IPS-18a (cell line): ENCODE data around the gene CD55.

Experiments used
- H3K27ac ChIP-seq: one replicate; pipeline ENCODE4 v1.5.1; 2013; ENCODE audit warnings: low read length
- H3K27me3 ChIP-seq: one replicate; pipeline ENCODE4 v1.6.1; 2013; ENCODE audit warnings: mild to moderate bottlenecking, low read length; ENCODE audit not compliant: control insufficient read depth, insufficient read depth
- H3K36me3 ChIP-seq: one replicate; pipeline ENCODE4 v1.6.1; 2013; ENCODE audit warnings: low read depth, low read length; ENCODE audit not compliant: control insufficient read depth
- H3K4me1 ChIP-seq: one replicate; pipeline ENCODE4 v1.6.1; 2013; ENCODE audit warnings: low read depth, low read length; ENCODE audit not compliant: control insufficient read depth
- H3K4me3 ChIP-seq: one replicate; pipeline ENCODE4 v1.5.1; 2013; ENCODE audit warnings: low read length
- H3K9ac ChIP-seq: one replicate; pipeline ENCODE4 v1.6.1; 2013; ENCODE audit warnings: mild to moderate bottlenecking, low read length, moderate library complexity
- H3K9me3 ChIP-seq: one replicate; pipeline ENCODE4 v1.6.1; 2013; ENCODE audit warnings: low read depth, low read length; ENCODE audit not compliant: control insufficient read depth

Gene CD55

GRCh38 chr1:207308451-207309190, 12.9 kb upstream of the CD55 start:
- Histone ChIP-seq H3K27ac (no peak overlapping the region), H3K9ac (no peak overlapping the region), H3K36me3 (no peaks in the 10 kb centered on the region), H3K4me1 (peaks cover 8% of the 10 kb centered on the region), H3K9me3 (no peaks in the 10 kb centered on the region), H3K4me3 (no peak overlapping the region), H3K27me3 (no peaks in the 10 kb centered on the region)

GRCh38 chr1:207309745-207310273, 11.7 kb upstream of the CD55 start:
- Histone ChIP-seq H3K9me3 (no peaks in the 10 kb centered on the region), H3K9ac (no peak overlapping the region)

DNA sequence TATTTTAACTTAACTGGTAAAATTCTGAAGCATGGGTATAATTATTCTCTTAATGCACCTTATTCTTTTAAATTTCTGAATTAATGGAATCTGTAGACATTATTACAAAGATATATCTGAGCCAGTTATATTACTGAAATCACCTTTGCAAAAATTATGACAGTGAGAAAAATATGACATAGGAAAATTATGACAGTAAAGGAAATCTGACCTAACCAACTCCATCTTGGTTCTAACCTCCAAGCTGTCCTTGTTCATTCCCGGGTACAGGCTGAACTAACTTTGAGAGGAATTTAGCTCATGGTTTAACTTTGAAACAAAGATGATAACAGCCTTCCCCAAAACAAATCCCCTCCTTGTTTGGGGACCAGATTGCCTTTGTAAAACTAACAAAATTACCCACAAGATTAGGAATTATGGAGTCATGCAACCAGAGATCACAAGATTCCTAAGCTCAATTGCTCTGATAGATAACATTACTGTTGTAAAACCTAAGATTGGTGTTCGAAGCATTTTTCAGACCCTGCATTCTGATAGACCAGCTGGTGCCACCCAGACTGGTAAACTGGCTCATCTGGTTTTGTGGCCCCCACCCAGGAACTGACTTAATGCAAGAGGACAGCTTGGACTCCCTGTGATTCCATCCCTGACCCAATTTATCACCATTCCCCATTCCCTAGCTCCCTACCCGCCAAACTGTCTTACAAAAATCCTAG, 9.4 kb upstream of the CD55 start:
- H3K36me3 ChIP-seq: no peaks in the 10 kb centered on the region
- no peaks in the 10 kb centered on the region for H3K9me3 ChIP-seq
- H3K27me3 ChIP-seq: no peaks in the 10 kb centered on the region
- no peak overlapping the region for H3K4me3 ChIP-seq
- H3K27ac ChIP-seq: no peak overlapping the region
- H3K9ac ChIP-seq: no peak overlapping the region
- peaks cover 9% of the 10 kb centered on the region for H3K4me1 ChIP-seq

More at GRCh38 chr1:207309745-207310273, 11.7 kb upstream of the CD55 start:
- H3K27ac ChIP-seq: no peak overlapping the region
- no peak overlapping the region for H3K4me3 ChIP-seq
- H3K36me3 ChIP-seq: no peaks in the 10 kb centered on the region
- peaks cover 8% of the 10 kb centered on the region for H3K4me1 ChIP-seq
- H3K27me3 ChIP-seq: no peaks in the 10 kb centered on the region

DNA sequence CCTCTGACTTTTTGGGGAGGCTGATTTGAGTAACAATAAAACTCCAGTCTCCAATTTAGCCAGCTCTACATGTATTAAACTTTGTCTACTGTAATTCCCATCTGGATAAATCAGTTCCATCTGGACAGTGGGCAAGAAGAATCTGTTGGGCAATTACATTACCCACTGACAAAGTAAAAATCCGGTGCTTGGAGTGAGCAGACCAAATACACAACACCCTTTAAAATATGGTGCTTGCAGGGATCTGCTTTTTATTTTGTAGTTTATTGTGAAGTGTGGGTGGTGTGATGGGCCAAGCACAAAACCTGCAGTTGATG, 8.9 kb upstream of the CD55 start:
- Histone ChIP-seq H3K27me3 (no peaks in the 10 kb centered on the region), H3K4me1 (peaks cover 9% of the 10 kb centered on the region), H3K36me3 (no peaks in the 10 kb centered on the region)

DNA sequence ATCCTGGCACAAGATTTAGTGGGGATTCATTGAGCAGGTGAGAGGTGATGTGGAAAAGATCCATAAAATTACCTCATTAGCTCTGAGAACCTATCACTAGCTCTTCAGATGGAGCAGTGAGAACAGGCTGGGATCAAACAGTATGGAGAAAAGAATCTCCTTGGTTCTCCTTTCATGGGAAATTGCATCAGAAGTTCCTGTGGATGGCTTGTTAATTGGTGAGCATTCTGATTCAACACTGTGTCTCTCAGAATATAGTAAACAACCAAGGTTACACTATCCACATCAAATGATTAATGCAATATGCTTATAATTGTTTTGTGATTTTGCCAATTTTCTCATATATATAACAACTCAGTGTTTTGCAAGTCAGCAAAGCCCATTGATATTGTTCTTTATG, 8.3 kb upstream of the CD55 start:
- H3K27ac ChIP-seq: no peak overlapping the region
- H3K9me3 ChIP-seq: no peaks in the 10 kb centered on the region
- peaks cover 9% of the 10 kb centered on the region for H3K4me1 ChIP-seq
- H3K4me3 ChIP-seq: no peak overlapping the region
- H3K9ac ChIP-seq: no peak overlapping the region
- H3K36me3 ChIP-seq: no peaks in the 10 kb centered on the region
- no peaks in the 10 kb centered on the region for H3K27me3 ChIP-seq

More for the DNA sequence above, 8.9 kb upstream of the CD55 start:
- no peak overlapping the region for H3K27ac ChIP-seq
- H3K9me3 ChIP-seq: no peaks in the 10 kb centered on the region
- H3K9ac ChIP-seq: no peak overlapping the region
- H3K4me3 ChIP-seq: no peak overlapping the region

GRCh38 chr1:207314816-207315215, 6.7 kb upstream of the CD55 start:
- Histone ChIP-seq H3K9ac (no peak overlapping the region), H3K36me3 (no peaks in the 10 kb centered on the region), H3K4me3 (no peak overlapping the region), H3K4me1 (peaks cover 9% of the 10 kb centered on the region), H3K27ac (no peak overlapping the region), H3K9me3 (no peaks in the 10 kb centered on the region), H3K27me3 (no peaks in the 10 kb centered on the region)

GRCh38 chr1:207315435-207315834, 6.0 kb upstream of the CD55 start:
- Histone ChIP-seq H3K36me3 (no peaks in the 10 kb centered on the region), H3K4me1 (peaks cover 9% of the 10 kb centered on the region), H3K9ac (no peak overlapping the region), H3K4me3 (no peak overlapping the region), H3K27ac (no peak overlapping the region), H3K9me3 (no peaks in the 10 kb centered on the region), H3K27me3 (no peaks in the 10 kb centered on the region)

GRCh38 chr1:207316141-207316540, 5.3 kb upstream of the CD55 start:
- H3K36me3 ChIP-seq: no peaks in the 10 kb centered on the region
- H3K9ac ChIP-seq: no peak overlapping the region
- no peak overlapping the region for H3K27ac ChIP-seq
- no peaks in the 10 kb centered on the region for H3K27me3 ChIP-seq
- peaks cover 9% of the 10 kb centered on the region for H3K4me1 ChIP-seq
- no peak overlapping the region for H3K4me3 ChIP-seq
- H3K9me3 ChIP-seq: no peaks in the 10 kb centered on the region

GRCh38 chr1:207316622-207317391, 4.7 kb upstream of the CD55 start:
- Histone ChIP-seq H3K27ac (no peak overlapping the region), H3K27me3 (no peaks in the 10 kb centered on the region)

GRCh38 chr1:207317561-207317960, 3.9 kb upstream of the CD55 start:
- H3K27ac ChIP-seq: no peak overlapping the region
- H3K9ac ChIP-seq: no peak overlapping the region
- H3K9me3 ChIP-seq: no peaks in the 10 kb centered on the region
- H3K4me3 ChIP-seq: no peak overlapping the region
- peaks cover 6% of the 10 kb centered on the region for H3K27me3 ChIP-seq
- H3K4me1 ChIP-seq: peaks cover 9% of the 10 kb centered on the region
- no peaks in the 10 kb centered on the region for H3K36me3 ChIP-seq

More at GRCh38 chr1:207316622-207317391, 4.7 kb upstream of the CD55 start:
- Histone ChIP-seq H3K36me3 (no peaks in the 10 kb centered on the region), H3K9ac (no peak overlapping the region), H3K9me3 (no peaks in the 10 kb centered on the region), H3K4me3 (no peak overlapping the region), H3K4me1 (peaks cover 9% of the 10 kb centered on the region)

DNA sequence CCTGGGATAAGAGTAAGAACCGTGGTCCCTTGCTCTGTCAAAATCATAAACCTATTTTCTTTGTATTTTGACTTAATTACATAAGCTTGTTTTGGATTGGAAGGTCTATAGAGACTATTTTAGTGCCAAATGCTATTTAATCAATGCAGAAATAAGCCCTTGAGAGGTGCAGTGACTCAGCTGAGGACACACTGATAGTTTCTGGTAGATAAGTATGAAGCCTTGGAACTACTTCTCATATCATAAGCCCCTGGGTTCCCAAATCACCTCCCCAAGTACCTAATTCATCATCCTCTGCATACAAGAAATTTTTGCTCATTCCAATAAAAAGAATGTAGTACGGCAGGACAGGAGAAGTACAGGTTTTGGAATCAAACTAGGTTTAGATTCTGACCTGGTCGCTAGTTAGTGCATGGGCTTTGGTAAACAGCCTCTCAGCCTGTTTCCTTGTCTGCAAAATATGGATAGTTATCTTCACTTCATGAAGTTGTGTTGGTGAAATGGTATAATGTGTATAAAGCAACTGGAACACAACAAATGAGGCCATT, 3.3 kb upstream of the CD55 start:
- Histone ChIP-seq H3K27me3 (peaks cover 8% of the 10 kb centered on the region), H3K36me3 (no peaks in the 10 kb centered on the region), H3K9ac (no peak overlapping the region), H3K4me1 (peaks cover 9% of the 10 kb centered on the region), H3K4me3 (no peak overlapping the region), H3K27ac (no peak overlapping the region), H3K9me3 (no peaks in the 10 kb centered on the region)
